ENCODE results near the gene PRR5. TPM values are rescaled to one million over a fixed set of nuclear protein-coding genes. Genes with fewer than 3 reads are reported as not detected.

The PRR5 gene
- polyA plus RNA-seq, 1 of the 3 experiments (the other 2 are of a cell fraction): 1.3 TPM

GRCh38 chr22:44680058-44680457, 21.9 kb upstream of the PRR5 start:
- ChIA-PET POLR2A (no interaction called here), CTCF (interaction anchor here (0.8 to 41.0 kb wide), 3 partner anchors 10 to 687 kb away, joined by 3 to 642 read pairs (median 10); no protein-coding TSS in a partner anchor)
- WGBS (ENCODE audit: low lambda C conversion rate): 43% methylated on average over 4 of the region's 5 CpGs
- Histone ChIP-seq H2AFZ (ENCODE audit: low read depth) (no peak overlapping the region), H3K4me3 (ENCODE audit: low read depth in 2 of 2, low read length in 1 of 2) (no peak overlapping the region), H3K27me3 (ENCODE audit: insufficient read depth) (no peaks in the 10 kb centered on the region), H3K4me2 (no peak overlapping the region), H3K9me3 (no peaks in the 10 kb centered on the region), H3F3A (replicated peaks; ENCODE audit: insufficient read depth) (no peaks in the 10 kb centered on the region), H3K27ac (ENCODE audit: low read depth in 2 of 2, low read length in 1 of 2) (no peak overlapping the region), H3K9ac (no peak overlapping the region), H4K20me1 (ENCODE audit: insufficient read depth) (no peaks in the 10 kb centered on the region), H3K79me2 (ENCODE audit: insufficient read depth) (no peaks in the 10 kb centered on the region), H3K9me2 (no peaks in the 10 kb centered on the region), H3K36me3 (replicated peaks in 1 of 2; ENCODE audit: control insufficient read depth in 1 of 2, insufficient read depth in 2 of 2, low read length in 1 of 2) (no peaks in the 10 kb centered on the region), H3K4me1 (ENCODE audit: control insufficient read depth in 1 of 2, insufficient read depth in 2 of 2, low read depth in 1 of 2, low read length in 1 of 2) (peaks cover 0 to 23% of the 10 kb centered on the region in 2 experiments; a peak in 1 of 4 replicates)
- TF ChIP-seq USF1 (IDR thresholded peaks at IDR 0.05; ENCODE audit: borderline replicate concordance, low read depth): no peak
- TF ChIP-seq NFIC (IDR thresholded peaks at IDR 0.05; ENCODE audit: borderline replicate concordance): no peak
- TF ChIP-seq CTCF (IDR thresholded peaks at IDR 0.05): no peak
- TF ChIP-seq SIN3A (IDR thresholded peaks at IDR 0.05; ENCODE audit: borderline replicate concordance, low read depth, low read length): no peak
- no peak for TF ChIP-seq TCF12 (IDR thresholded peaks at IDR 0.05)
- DNase-seq: no peak

GRCh38 chr22:44680481-44680894, 21.5 kb upstream of the PRR5 start:
- Histone ChIP-seq H3K4me2 (no peak overlapping the region), H3K9ac (no peak overlapping the region), H4K20me1 (ENCODE audit: insufficient read depth) (no peaks in the 10 kb centered on the region), H3K9me3 (no peaks in the 10 kb centered on the region), H3K36me3 (replicated peaks in 1 of 2; ENCODE audit: control insufficient read depth in 1 of 2, insufficient read depth in 2 of 2, low read length in 1 of 2) (no peaks in the 10 kb centered on the region), H3K27me3 (ENCODE audit: insufficient read depth) (no peaks in the 10 kb centered on the region), H3K4me1 (ENCODE audit: control insufficient read depth in 1 of 2, insufficient read depth in 2 of 2, low read depth in 1 of 2, low read length in 1 of 2) (peaks cover 0 to 25% of the 10 kb centered on the region in 2 experiments; a peak in 1 of 4 replicates), H2AFZ (ENCODE audit: low read depth) (no peak overlapping the region), H3K79me2 (ENCODE audit: insufficient read depth) (no peaks in the 10 kb centered on the region), H3K9me2 (no peaks in the 10 kb centered on the region), H3K27ac (ENCODE audit: low read depth in 2 of 2, low read length in 1 of 2) (no peak overlapping the region), H3K4me3 (ENCODE audit: low read depth in 2 of 2, low read length in 1 of 2) (no peak overlapping the region), H3F3A (replicated peaks; ENCODE audit: insufficient read depth) (no peaks in the 10 kb centered on the region)
- DNase-seq: peak; percentile 75
- TF ChIP-seq REST (IDR thresholded peaks at IDR 0.05; ENCODE audit: low read depth, low read length) (no peak), FOSL2 (IDR thresholded peaks at IDR 0.05; ENCODE audit: borderline replicate concordance, low read depth) (no peak), USF2 (IDR thresholded peaks at IDR 0.05; ENCODE audit: borderline replicate concordance, low read depth, low read length) (no peak), CHD2 (IDR thresholded peaks at IDR 0.05; ENCODE audit: low read length, partially characterized antibody) (no peak), PBX3 (IDR thresholded peaks at IDR 0.05) (no peak)
- POLR2A ChIA-PET: no interaction called here
- CTCF ChIA-PET: interaction anchor here (0.8 to 41.0 kb wide), 3 partner anchors 11 to 687 kb away, joined by 3 to 642 read pairs (median 10); no protein-coding TSS in a partner anchor
- 62% methylated on average over 2 of the region's 7 CpGs for WGBS (ENCODE audit: low lambda C conversion rate)
